ENCODE data around the gene GIPC1.
A peak's percentile ranks its signal among the peaks of the same experiment; 100 is the strongest.

The GIPC1 gene

DNA sequence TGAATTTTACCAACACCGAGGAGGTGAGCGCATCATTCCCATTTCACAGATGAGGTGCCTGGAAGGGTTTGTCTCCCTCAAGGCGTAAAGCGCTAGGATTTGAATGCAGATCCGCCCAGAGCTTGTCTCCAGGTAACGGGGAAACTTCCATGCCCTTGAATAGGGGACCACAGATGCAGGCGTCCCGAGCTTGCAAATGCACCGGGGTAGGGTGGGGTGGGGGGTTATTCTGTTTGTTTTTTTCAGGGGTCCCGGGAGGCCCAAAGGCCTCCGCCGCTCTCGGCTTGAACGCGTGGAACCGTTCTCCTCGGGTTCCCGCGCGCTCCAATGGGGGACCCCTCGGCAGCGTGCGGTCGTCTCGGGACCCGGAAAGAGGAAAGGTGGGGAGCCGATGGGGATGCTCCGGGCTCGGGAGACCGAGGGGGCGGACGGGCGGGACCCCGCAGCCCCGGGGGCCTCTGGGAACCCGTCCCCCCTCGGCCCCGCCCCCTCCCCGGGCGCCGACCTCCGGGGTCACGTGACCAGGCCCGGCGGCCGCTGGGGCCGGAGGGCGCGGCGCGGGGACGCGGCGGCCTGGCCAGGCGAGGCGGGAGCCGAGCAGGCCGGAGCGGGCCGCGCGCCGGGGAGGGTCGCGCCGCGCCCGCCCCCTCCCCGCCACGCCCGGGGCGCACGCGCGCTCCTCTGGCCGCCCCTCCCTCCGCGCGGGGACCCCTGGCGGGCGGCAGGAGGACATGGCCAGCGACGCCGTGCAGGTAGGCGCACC, 63.0 kb downstream of the GIPC1 start, which contains the start of gene PKN1:
TSS of gene PKN1 (plus strand) at position 516 of the 763 bp plus-strand sequence. CDS start at position 732, 216 bp downstream.
- DNase-seq: peak; percentile 56

DNA sequence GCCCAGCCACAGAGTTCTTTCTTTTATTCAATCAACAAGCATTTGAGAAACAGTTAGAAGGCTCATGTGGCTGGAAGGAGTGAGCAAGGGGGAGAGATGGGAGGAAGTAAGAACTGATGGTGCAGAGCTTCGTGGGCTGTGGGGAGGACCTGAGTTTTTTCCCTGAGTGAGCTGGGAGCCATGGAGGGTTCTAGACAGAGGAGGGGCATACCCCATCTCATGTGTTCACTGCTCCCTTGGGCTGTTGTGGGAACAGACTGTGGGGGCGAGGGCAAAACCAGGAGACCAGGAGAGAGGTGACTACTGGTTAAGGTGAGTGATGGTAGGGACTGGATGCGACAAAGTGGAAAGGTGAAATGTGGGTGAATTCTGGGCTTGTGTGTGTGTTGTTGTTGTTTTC, 65.2 kb downstream of the GIPC1 start:
- DNase-seq: no peak

DNA sequence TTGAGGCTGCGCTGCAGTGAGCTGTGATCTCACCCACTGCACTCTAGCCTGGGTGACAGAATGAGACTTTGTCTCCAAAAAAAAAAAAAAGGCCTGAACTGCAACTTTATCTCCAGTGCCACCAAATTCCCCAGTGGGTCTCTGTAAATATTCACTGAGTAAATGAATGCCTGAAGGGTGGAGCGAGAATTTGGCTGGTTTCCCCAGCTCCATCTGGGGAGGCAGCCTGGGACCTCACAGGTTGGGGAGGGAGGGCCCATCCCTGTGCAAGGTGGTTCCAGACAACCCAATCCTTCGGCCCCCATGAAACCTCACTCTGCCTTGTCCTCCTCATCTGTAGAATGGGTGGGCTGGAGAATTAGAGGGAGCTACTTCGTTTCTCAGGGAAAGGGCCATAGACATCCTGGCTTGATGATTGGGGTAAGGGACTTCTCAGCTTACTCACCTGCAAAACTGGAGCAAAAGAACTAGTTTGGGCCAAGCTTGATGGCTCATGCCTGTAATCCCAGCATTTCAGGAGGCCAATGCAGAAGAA, 67.0 kb downstream of the GIPC1 start:
- DNase-seq: no peak
